Measurements from ENCODE around the gene INPP5D. TPM values are rescaled to one million over a fixed set of nuclear protein-coding genes. Genes with fewer than 3 reads are reported as not detected.

The INPP5D gene
- polyA plus RNA-seq, 1 of the 3 experiments (the other 2 are of a cell fraction), result 1.3 TPM

DNA sequence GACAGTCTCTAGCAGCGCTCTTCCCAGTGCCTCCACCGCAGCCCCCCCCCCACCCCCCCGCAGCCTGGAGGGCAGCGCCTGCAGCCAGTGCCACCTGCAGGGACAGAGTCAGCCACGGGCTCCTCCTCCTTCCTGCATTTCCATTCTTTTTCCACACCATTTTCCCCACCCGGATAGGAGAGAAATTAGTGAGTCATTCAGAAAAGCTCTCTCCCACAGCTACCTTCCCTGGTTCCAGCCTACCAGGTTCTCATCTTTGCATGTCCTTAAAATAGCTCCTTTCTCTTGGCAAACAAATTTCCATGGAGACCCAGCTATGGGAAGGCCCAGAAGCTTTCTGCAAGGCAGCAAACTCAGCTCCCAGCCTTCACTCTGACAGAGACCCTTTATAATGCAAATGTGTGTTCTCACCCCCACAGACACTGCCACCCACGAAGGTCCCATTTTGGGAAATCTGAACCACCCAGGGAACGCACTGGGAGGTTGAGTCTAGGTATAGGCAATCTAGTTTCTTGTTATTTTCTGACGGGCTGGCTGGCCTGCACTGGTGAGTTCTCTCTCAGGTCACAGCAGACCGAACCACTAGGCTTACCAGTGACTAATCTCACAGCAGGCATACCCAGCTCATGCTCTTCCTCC lies 149.5 kb downstream of the INPP5D start:
- Histone ChIP-seq H3K27ac (ENCODE audit: low read depth in 2 of 2, low read length in 1 of 2) (no peak overlapping the region; a peak in 1 of 4 replicates), H3K4me3 (ENCODE audit: low read depth in 2 of 2, low read length in 1 of 2) (no peak overlapping the region), H3K36me3 (replicated peaks in 1 of 2; ENCODE audit: control insufficient read depth in 1 of 2, insufficient read depth in 2 of 2, low read length in 1 of 2) (no peaks in the 10 kb centered on the region), H3F3A (replicated peaks; ENCODE audit: insufficient read depth) (peaks cover 13% of the 10 kb centered on the region), H3K4me1 (ENCODE audit: control insufficient read depth in 1 of 2, insufficient read depth in 2 of 2, low read depth in 1 of 2, low read length in 1 of 2) (peaks cover 4 to 30% of the 10 kb centered on the region in 2 experiments; a peak in 3 of 4 replicates), H3K9me3 (no peaks in the 10 kb centered on the region), H3K9me2 (no peaks in the 10 kb centered on the region), H3K79me2 (ENCODE audit: insufficient read depth) (no peaks in the 10 kb centered on the region), H4K20me1 (ENCODE audit: insufficient read depth) (peaks cover 13% of the 10 kb centered on the region; the same call in 1 of the 2 replicates), H2AFZ (ENCODE audit: low read depth) (no peak overlapping the region), H3K27me3 (ENCODE audit: insufficient read depth) (no peaks in the 10 kb centered on the region; the same call in 1 of the 2 replicates), H3K4me2 (peak overlapping the region; percentile 68), H3K9ac (no peak overlapping the region)
- ChIA-PET POLR2A (no interaction called here), CTCF (interaction anchor here (1.3 to 2.0 kb wide), 2 partner anchors 157 to 356 kb away, joined by 3 to 6 read pairs; no protein-coding TSS in a partner anchor)
- TF ChIP-seq MXI1 (IDR thresholded peaks at IDR 0.05; ENCODE audit: low read depth, low read length), result no peak
- peak; percentile 33; the same call in 1 of the 2 replicates for TF ChIP-seq FOSL2 (IDR thresholded peaks at IDR 0.05; ENCODE audit: borderline replicate concordance, low read depth)
- peak; percentile 55; the same call in 1 of the 2 replicates for TF ChIP-seq MEF2A (IDR thresholded peaks at IDR 0.05; ENCODE audit: borderline replicate concordance, low read depth)
- peak; percentile 46 for DNase-seq
- 47% methylated on average over 10 of the region's 10 CpGs for WGBS (ENCODE audit: low lambda C conversion rate)

DNA sequence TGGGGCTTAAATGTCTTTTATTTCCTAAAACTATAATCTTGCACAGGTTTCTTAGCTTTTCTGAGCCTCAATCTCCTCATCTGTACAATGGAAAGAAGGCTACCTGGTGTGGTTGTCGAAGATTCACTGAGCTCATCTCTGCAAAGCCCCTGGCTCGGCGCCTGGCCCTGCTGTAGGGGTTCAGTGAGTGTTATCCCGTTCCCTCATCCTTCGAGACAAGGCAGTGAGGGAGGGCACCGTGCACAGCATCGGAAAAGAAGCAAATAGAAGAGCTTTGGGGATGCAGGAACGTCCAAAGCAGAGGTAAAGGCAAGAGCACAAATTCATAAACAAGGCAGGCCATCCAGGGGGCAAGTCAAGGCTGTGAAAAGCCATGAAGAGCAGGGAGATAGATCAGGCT lies 150.1 kb downstream of the INPP5D start:
- Histone ChIP-seq H3K36me3 (replicated peaks in 1 of 2; ENCODE audit: control insufficient read depth in 1 of 2, insufficient read depth in 2 of 2, low read length in 1 of 2) (no peaks in the 10 kb centered on the region), H3K79me2 (ENCODE audit: insufficient read depth) (no peaks in the 10 kb centered on the region), H3K4me1 (ENCODE audit: control insufficient read depth in 1 of 2, insufficient read depth in 2 of 2, low read depth in 1 of 2, low read length in 1 of 2) (peaks cover 4 to 30% of the 10 kb centered on the region in 2 experiments; a peak in 3 of 4 replicates), H3K27me3 (ENCODE audit: insufficient read depth) (no peaks in the 10 kb centered on the region; the same call in 1 of the 2 replicates), H3K9ac (no peak overlapping the region), H3K4me2 (0 out of 2 replicates have a peak overlapping the region, but pooled peaks have one; percentile 68), H4K20me1 (ENCODE audit: insufficient read depth) (peaks cover 13% of the 10 kb centered on the region; the same call in 1 of the 2 replicates), H3K9me2 (no peaks in the 10 kb centered on the region), H3K4me3 (ENCODE audit: low read depth in 2 of 2, low read length in 1 of 2) (no peak overlapping the region), H3K9me3 (no peaks in the 10 kb centered on the region), H3K27ac (ENCODE audit: low read depth in 2 of 2, low read length in 1 of 2) (no peak overlapping the region), H3F3A (replicated peaks; ENCODE audit: insufficient read depth) (peaks cover 13% of the 10 kb centered on the region), H2AFZ (ENCODE audit: low read depth) (no peak overlapping the region)
- ChIA-PET POLR2A (no interaction called here), CTCF (interaction anchor here (1.0 to 2.0 kb wide), 3 partner anchors 10 to 357 kb away, joined by 3 to 6 read pairs (median 3); no protein-coding TSS in a partner anchor)
- 87% methylated on average over 8 of the region's 8 CpGs for WGBS (ENCODE audit: low lambda C conversion rate)
- no peak for DNase-seq
- no peak for TF ChIP-seq FOXM1 (IDR thresholded peaks at IDR 0.05; ENCODE audit: low read depth)
- TF ChIP-seq RAD21 (IDR thresholded peaks at IDR 0.05; ENCODE audit: low read length), result no peak
- TF ChIP-seq, protein P1, sequence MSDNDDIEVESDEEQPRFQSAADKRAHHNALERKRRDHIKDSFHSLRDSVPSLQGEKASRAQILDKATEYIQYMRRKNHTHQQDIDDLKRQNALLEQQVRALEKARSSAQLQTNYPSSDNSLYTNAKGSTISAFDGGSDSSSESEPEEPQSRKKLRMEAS (IDR thresholded peaks at IDR 0.05; ENCODE audit: low read depth), result no peak
- TF ChIP-seq RXRA (IDR thresholded peaks at IDR 0.05; ENCODE audit: borderline replicate concordance, low read depth), result no peak
- TF ChIP-seq MXI1 (IDR thresholded peaks at IDR 0.05; ENCODE audit: low read depth, low read length), result no peak
- no peak for TF ChIP-seq TEAD4 (IDR thresholded peaks at IDR 0.05; ENCODE audit: borderline replicate concordance, insufficient read depth)
- TF ChIP-seq EP300 (IDR thresholded peaks at IDR 0.05; ENCODE audit: borderline replicate concordance in 1 of 2, low read depth in 1 of 2, low read length in 1 of 2), result no peak
- TF ChIP-seq, protein P2, sequence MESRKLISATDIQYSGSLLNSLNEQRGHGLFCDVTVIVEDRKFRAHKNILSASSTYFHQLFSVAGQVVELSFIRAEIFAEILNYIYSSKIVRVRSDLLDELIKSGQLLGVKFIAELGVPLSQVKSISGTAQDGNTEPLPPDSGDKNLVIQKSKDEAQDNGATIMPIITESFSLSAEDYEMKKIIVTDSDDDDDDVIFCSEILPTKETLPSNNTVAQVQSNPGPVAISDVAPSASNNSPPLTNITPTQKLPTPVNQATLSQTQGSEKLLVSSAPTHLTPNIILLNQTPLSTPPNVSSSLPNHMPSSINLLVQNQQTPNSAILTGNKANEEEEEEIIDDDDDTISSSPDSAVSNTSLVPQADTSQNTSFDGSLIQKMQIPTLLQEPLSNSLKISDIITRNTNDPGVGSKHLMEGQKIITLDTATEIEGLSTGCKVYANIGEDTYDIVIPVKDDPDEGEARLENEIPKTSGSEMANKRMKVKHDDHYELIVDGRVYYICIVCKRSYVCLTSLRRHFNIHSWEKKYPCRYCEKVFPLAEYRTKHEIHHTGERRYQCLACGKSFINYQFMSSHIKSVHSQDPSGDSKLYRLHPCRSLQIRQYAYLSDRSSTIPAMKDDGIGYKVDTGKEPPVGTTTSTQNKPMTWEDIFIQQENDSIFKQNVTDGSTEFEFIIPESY (IDR thresholded peaks at IDR 0.05; ENCODE audit: borderline replicate concordance, low read depth), result no peak
- TF ChIP-seq, protein P3, sequence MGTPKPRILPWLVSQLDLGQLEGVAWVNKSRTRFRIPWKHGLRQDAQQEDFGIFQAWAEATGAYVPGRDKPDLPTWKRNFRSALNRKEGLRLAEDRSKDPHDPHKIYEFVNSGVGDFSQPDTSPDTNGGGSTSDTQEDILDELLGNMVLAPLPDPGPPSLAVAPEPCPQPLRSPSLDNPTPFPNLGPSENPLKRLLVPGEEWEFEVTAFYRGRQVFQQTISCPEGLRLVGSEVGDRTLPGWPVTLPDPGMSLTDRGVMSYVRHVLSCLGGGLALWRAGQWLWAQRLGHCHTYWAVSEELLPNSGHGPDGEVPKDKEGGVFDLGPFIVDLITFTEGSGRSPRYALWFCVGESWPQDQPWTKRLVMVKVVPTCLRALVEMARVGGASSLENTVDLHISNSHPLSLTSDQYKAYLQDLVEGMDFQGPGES (IDR thresholded peaks at IDR 0.05; ENCODE audit: low read depth, low read length), result no peak
- no peak for TF ChIP-seq GATA2 (CRISPR knock-in tag; IDR thresholded peaks at IDR 0.05)
